MG63 (cell line): ENCODE results near the gene KRT3. TPM values are rescaled to one million over a fixed set of nuclear protein-coding genes. Genes with fewer than 3 reads are reported as not detected.
"Not testable (repeated sequence)": the region's sequence is repeated elsewhere in the genome, so short reads cannot be mapped to it uniquely, and the experiment has no call there.

ENCODE experiments used
- DNase-seq: peaks from one replicate; pipeline ENCODE4 v3.0.0-alpha.2; 2020
- H3K27me3 ChIP-seq: fragments of 250-450 bp; sonication (Bioruptor Pico); 2 replicates; pipeline ENCODE4 v1.5.1; 2020; ENCODE audit warnings: mild to moderate bottlenecking, moderate library complexity
- H3K36me3 ChIP-seq: fragments of 250-450 bp; sonication (Bioruptor Pico); 2 replicates; pipeline ENCODE4 v1.5.1; 2020; ENCODE audit warnings: mild to moderate bottlenecking, moderate library complexity
- H3K4me3 ChIP-seq: fragments of 250-450 bp; sonication (Bioruptor Pico); 2 replicates; pipeline ENCODE4 v1.5.1; 2020; ENCODE audit warnings: mild to moderate bottlenecking, moderate library complexity
- H3K9me3 ChIP-seq: fragments of 250-450 bp; sonication (Bioruptor Pico); 2 replicates; pipeline ENCODE4 v1.5.1; 2020; ENCODE audit warnings: mild to moderate bottlenecking, moderate library complexity
- total RNA-seq: library from RNA; depleted of rRNA; stranded (reverse); fragments of >200 nt; shearing (Covaris generic); gene quantifications from 2 replicates; pipeline ENCODE4 v1.2.3, GENCODE V29; 2014; ENCODE audit warnings: low replicate concordance

The KRT3 gene
- total RNA-seq, 1 experiment from 2014 or later = not detected

DNA sequence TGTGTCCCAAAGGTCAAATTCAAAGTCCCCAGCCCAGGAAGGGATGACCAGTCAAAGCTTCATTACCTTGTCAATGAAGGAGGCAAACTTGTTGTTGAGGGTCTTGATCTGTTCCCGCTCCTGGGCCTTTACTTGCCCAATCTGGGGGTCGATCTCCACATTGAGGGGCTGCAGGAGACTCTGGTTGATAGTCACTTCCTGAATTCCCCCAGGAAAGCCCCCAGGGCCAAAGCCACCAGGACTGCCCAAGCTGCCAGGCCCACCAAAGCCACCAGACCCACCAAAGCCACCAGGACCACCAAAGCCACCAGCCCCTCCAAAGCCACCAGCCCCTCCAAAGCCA is 614 bp downstream of the KRT3 start:
- H3K4me3 ChIP-seq, H3K9me3 ChIP-seq, H3K36me3 ChIP-seq, H3K27me3 ChIP-seq, DNase-seq: not testable (repeated sequence)

DNA sequence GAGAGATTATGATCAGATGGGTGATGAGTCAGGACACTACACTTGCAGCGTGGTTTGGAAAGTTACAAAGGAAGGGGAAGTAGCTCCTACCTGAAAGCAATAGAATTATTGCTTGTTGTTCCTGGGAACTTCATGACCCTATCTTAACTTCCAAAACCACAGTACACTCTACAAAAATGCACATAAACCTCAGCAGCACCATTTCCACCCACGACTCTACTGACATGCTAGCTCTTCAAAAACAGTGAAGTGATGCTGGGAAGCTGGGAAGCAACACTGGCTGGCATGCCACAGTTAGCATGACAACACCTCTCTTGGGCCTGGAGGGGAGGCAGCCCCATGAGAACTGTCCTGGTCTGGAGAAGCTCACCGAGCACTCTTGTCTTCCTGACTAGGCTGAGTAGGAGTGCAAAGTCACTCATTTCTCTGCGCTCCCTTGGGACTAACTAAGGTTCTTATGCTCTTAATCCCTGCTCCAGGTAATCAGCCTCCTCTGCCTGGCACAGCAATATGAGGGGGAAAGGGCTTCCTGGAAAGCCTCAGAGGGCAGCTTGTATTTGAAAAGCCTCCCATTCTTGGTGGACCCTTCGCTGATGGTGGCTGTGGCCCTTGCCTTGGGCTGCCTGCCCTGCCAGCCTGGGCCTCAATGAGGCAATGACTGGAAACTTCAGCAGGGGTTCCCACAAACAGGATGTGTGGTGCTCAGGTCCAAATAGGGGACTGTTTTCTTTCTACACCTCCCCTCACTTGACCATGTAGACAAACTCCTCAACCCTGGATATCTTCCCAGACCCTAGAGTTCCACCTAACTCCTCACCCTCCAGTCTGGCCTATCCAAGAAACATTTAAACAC is 1.2 kb downstream of the KRT3 start:
- no peaks in the 10 kb centered on the region for H3K9me3 ChIP-seq
- DNase-seq = no peak
- no peaks in the 10 kb centered on the region for H3K27me3 ChIP-seq
- no peak overlapping the region for H3K4me3 ChIP-seq
- H3K36me3 ChIP-seq = no peaks in the 10 kb centered on the region

DNA sequence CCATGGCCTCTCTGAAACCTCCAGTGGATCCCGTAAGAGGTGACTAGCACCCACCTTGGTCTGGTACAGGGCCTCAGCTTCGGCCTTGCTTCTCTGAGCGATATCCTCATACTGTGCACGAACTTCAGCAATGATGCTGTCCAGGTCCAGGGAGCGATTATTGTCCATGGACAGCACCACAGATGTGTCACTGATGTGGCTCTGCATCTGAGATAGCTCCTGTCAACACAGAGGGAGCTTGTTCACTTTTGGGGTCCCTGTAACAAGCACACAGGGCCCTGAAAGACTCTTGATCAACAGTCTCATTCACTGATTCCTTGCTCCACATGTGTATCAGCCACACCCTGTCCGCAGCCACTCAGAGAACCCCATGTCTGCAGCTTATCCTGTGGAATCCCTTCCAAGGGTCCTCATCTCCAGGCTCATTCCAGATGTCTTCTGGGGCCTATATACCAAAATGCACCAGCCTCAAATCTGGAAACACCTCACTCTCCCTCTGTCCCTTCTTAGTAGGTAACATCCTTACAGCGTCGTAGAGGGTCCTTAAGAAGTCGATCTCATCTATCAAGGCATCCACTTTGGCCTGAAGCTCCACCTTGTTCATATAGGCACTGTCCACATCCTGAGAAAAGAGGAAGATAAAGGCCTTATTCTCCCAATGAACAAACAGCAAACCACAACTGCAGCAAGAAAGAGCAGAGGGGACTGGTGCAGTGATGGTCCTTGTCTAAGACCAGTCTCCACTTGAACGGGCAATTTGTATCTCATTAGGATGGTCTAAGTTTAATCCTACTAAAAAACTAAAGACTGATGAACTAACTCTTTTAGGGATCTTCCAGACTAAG is 3.5 kb downstream of the KRT3 start:
- no peaks in the 10 kb centered on the region for H3K27me3 ChIP-seq
- H3K4me3 ChIP-seq = no peak overlapping the region
- DNase-seq = no peak
- H3K36me3 ChIP-seq = no peaks in the 10 kb centered on the region
- no peaks in the 10 kb centered on the region for H3K9me3 ChIP-seq

DNA sequence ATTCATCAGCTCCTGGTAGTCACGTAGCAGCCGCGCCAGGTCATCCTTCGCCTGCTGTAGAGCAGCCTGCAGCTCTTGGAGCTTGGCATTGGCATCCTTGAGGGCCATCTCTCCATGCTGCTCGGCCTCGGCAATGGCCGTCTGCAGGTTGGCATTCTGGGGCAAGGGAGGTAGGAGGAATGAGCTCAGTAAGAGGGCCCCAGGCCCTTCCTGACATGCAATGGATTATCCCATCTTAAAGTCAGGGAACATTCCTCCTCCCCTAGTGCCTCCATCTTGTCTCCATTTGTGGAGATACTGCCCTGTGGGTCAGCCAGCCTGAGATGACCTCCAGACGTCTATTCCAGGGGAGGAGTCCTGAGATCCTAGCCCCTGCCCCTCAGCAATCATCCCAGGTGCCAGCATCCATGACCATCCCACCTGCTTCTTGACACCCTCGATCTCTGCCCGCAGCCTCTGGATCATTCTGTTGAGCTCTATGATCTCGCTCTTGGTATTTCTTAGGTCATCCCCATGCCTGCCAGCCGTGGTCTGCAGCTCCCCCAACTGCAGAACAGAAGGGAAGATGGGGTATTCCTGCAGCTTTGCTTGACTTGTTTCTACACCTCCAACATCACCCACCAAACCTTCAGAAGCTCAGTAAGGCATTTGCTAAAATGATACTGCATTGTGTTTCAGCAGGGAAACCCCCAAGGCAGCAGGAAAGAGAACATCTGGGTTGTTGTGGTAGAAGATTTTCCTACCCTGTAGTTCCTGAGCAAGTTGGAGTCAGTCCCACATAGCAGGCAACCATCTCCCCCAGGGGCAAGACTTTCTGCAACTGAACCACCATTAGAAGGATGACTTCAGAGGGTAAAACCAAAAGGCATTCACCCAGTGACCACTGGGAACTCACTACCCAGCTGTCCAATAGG is 4.4 kb downstream of the KRT3 start:
- Histone ChIP-seq H3K9me3 (no peaks in the 10 kb centered on the region), H3K4me3 (no peak overlapping the region), H3K36me3 (no peaks in the 10 kb centered on the region), H3K27me3 (no peaks in the 10 kb centered on the region)
- no peak for DNase-seq

DNA sequence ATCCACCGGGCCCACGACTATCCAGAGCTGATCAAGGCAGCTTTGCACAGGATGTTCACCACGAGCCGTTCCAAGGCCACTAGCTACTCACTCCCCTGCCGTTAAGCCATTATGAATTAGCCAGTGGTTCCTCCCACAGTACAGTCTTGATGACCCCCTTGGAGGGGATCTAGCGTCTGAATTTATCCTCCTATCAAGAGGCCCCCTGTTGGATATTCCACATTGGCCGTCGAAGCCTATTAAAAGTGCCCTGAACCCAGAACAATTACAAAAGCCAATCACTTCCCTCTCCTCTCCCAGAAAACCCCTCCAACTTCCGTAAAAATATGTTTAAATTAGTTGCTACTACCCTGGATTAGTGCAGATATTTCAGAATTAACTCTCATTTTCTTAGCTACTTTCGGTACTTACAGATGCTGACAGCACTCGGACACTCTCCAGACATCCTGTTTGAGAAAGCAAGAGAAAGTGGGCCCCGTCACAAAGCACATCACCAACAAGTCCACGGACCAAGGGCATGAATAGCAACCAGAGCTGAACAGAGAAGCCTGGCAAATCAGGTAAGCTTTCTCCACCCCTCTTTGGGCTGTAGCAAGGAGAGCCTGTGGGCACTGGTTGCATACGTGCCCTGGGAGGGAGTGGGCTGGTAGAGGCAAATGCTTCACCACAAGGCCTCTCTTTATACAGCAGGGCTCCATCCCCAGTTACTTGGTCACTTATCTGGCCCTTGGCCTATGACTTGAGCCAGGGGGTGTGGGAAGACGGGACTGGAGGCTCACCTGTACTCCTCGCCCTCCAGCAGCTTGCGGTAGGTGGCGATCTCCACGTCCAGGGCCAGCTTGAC is 5.3 kb downstream of the KRT3 start:
- no peaks in the 10 kb centered on the region for H3K36me3 ChIP-seq
- H3K9me3 ChIP-seq = no peaks in the 10 kb centered on the region
- DNase-seq = no peak
- H3K4me3 ChIP-seq = no peak overlapping the region
- no peaks in the 10 kb centered on the region; the same call in 1 of the 2 replicates for H3K27me3 ChIP-seq

DNA sequence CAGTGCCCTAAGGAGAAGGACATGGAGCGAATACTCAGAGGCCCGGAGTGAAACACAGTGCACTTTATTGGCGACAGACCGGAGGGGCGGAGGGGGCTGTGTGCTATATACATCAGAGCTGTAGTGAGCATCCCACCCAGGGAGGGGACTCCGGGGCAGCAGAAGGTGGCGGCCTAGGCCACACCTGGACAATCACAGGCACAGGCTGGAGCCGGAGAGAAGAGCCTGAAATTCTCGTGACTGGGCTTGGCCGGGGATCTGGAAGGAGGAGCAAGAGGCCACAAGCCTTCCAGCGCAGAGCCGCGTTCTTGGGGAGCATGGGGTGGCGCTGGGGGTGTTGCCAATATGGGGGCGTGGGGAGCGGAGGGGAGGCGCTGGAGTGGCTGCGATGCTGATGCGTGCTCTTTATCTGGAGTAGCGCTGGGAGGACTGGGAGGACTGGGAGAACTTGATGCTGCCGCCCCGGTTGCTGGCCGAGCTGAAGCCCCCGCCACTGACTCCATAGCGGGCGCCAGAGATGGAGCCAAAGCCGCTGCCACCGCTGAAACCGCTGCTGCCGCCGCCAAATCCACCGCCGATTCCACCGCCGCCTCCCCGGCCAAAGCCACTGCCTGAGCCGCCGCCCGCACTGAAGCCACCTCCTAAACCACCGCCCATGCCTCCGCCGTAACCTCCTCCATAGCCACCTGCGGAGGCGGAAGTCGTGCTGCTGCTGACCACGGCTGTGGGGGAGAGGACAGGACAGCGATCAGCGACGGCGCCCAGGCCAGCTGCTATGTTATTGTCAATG is 6.1 kb downstream of the KRT3 start:
- Histone ChIP-seq H3K9me3 (no peaks in the 10 kb centered on the region), H3K27me3 (peaks cover 2% of the 10 kb centered on the region; the same call in 1 of the 2 replicates), H3K4me3 (no peak overlapping the region), H3K36me3 (no peaks in the 10 kb centered on the region)
- no peak for DNase-seq

DNA sequence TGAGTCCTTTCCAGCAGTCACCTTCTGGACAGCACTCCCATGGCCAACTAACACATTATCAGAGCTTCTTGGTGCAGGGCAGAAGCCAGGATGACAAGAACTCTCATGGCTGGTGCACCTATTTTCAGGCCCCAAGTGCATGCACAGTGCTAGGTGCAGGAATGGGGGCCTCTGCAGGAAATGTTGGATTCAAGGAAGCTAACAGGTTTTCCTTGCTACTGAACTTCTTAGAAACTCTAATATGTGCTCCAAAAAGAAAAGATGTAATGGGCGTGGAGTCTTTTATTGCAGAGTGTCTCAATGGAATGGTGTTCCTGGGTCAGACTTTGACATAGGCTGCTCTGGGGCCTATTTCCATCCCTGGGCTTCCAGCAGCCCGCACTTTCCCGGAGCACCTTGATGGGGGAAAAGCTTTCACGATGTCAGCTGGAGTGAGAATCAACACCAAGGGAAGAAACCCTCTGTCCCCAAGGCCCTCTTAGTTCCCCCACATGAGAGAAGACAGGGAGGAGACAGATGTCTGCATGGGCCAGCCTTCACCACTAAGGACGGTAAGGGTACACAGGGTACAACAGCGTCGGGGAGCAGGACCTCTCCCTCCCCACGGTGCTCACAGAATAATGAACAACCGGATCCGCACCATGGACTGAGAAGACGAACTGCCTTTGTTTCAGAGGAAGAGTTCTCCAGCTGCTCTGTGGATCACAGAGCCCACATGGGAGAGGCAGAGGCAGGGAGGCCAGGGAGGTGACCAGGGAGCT is 6.9 kb downstream of the KRT3 start:
- no peak for DNase-seq
- Histone ChIP-seq H3K9me3 (no peaks in the 10 kb centered on the region), H3K27me3 (peaks cover 2% of the 10 kb centered on the region; the same call in 1 of the 2 replicates), H3K36me3 (no peaks in the 10 kb centered on the region), H3K4me3 (no peak overlapping the region)

DNA sequence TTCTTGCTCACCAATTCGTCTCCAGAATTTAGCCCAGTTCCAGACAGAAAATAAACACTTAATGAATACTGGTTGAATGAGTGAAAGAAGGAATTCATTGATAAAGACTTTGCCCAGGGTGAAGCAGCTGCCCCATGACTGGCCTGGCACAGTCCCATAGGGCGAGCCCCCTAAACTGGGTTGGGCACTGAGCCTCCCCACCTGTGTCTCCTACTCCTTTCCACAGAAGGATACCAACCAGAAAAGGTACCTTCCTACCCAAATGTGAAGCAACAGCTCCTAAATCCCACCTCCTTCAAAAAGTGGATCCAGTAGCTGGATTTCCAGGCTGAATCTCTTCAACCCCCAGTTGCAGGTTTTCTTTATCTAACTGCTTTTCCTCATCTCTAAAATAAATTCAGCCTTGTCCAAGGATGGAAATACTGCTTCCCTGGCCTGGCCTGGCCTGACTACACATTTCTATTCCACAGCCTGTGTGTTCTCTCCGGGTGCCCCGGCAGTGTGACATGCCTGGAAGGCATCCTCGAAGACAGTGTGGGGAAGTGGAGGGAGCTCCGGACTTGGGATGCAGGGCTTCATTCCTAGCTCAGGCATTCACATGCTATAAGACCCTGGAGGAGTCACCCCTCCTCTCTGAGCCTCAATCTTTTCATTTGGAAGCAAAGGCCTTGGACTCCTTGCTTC is 7.6 kb downstream of the KRT3 start:
- Histone ChIP-seq H3K4me3 (no peak overlapping the region), H3K9me3 (no peaks in the 10 kb centered on the region), H3K27me3 (peaks cover 2% of the 10 kb centered on the region), H3K36me3 (no peaks in the 10 kb centered on the region)
- DNase-seq = no peak

DNA sequence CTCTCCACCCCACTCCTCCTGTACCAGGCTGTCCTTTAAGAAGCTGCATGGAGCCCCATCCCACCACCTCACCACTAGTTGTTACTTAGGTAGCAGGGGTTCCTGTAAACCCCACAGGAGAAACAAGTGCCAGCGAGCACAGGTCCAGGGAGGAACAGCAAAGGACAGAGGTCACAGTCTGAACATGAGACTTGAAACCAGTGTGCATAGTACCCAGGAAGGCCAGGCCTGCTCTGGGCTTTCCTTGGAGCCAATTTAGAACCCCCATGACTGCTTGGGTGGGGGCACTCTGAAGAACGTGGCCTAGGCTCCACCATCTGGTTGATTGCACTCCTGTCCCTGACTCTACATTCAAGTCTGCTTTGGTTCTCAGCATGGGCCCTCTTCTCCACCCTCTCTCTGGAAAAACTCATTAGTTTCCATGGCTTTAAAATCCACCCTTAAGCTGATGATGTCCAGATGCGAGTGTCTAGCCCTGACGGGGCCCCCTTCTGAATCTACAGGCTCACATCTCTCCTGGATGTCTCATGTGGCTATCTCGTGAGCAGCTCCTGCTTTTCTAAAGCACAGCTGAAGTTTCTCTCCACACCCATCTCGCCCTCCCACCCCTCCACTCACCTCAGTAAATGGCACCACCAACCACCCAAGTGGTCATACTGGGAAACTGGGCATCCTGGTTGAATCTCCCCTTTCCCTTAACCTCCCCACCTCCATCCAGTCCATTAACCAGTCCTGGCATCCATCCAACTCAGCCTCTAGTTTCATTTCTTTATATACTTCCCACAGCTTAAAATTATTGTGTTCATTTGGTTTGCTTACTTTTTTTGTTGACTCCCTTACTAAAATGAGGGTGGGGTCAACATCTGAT is 8.4 kb downstream of the KRT3 start:
- DNase-seq = no peak
- H3K27me3 ChIP-seq = peaks cover 2% of the 10 kb centered on the region
- no peak overlapping the region for H3K4me3 ChIP-seq
- H3K36me3 ChIP-seq = no peaks in the 10 kb centered on the region
- no peaks in the 10 kb centered on the region for H3K9me3 ChIP-seq

DNA sequence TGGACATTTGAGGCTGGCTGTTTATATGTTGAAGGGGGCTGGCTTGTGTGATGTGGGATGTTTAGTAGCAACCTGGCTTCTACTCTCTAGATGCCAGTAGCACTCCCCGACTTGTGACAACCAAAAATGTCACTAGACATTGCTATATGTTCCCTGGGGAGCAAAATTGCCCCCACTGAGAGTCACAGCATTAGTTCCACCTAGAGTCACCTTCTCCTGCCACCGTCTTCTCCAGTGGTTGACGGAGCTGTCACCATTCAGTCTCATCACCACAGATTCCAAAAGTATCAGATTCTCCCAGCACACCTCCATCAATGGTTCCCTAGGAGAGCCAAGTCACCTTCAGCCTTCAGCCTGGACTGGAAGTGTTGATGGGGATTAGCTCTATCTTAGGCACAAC is 11.0 kb downstream of the KRT3 start:
- Histone ChIP-seq H3K4me3 (no peak overlapping the region), H3K27me3 (peaks cover 2% of the 10 kb centered on the region), H3K36me3 (no peaks in the 10 kb centered on the region), H3K9me3 (no peaks in the 10 kb centered on the region)
- DNase-seq = no peak

DNA sequence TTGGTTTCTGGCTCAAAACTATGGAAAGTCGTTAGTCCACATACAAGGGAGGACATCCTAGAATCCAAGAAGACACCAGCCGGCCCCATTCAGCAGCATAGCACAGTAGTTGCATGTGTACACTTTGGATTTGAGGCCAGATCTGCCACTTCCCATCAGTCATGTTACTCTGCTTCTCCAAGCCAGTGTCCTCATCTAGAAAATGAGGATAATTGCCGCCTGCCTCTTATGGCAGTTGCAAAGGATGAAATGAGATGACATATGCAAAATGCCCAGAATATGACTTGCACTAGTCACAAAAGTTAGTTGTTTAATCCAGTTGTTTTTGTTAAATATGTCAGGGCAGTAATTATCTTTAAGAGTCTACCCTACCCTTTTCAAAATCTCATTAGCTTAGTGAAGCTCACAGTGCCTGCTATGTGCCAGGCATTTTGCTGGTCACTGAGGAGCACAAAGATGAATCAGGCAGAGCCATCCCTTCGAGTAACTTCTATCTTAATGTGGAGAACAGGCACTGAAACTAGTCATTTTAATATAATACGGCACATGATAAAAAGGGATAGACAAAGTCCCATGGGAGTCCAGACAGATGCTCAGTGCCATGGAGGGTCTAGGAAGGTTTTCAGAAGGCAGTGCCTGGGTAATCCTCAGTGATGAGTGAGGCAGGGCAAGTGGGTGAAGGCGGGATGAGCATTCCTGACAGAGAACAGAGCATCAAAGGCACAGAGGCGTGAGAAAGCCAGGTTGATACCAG is 12.2 kb downstream of the KRT3 start:
- Histone ChIP-seq H3K36me3 (no peaks in the 10 kb centered on the region), H3K27me3 (peaks cover 4% of the 10 kb centered on the region), H3K9me3 (no peaks in the 10 kb centered on the region), H3K4me3 (no peak overlapping the region)
- no peak for DNase-seq

DNA sequence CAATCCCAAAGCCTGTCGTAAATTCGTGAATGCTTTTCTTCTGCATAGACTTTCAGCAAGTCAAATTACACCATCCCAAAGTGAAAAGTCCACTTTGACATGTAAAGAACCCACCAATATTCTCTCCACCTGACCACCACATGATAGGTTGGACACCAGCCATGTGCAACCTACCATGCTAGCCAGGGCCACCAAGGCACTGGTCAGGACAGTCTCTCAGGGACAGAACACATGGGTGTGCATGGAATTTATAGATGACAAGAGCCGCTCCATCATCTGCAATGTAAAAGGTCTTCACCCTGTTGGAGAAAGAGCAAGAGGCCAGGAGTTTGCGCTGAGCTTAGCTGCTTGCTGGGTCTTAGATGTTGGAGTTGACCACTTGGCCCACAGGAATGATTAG is 13.4 kb downstream of the KRT3 start:
- Histone ChIP-seq H3K27me3 (peaks cover 4% of the 10 kb centered on the region), H3K4me3 (no peak overlapping the region), H3K9me3 (no peaks in the 10 kb centered on the region), H3K36me3 (no peaks in the 10 kb centered on the region)
- DNase-seq = no peak
